ENCODE results near the gene TSHZ2.

DNA sequence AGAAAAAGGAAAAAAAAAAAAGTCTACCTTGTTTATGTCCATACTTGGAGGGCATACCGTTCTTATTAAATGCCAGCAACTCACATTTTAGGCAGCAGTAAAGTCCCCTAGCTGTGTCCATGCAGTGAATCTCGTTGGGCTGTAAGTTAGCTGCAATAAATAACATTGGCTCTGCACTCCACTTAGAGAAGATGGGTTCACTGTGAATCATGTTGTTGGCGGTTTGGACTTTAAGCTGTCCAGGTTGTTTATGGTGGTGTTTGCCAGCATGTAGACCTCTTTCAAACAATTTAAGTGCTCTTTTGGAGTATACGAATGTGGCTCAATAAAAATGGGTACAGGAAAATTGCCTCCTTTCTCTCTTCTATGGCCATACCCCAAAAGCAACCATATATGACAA is 494.1 kb downstream of the TSHZ2 start:
- TF ChIP-seq, protein P1, sequence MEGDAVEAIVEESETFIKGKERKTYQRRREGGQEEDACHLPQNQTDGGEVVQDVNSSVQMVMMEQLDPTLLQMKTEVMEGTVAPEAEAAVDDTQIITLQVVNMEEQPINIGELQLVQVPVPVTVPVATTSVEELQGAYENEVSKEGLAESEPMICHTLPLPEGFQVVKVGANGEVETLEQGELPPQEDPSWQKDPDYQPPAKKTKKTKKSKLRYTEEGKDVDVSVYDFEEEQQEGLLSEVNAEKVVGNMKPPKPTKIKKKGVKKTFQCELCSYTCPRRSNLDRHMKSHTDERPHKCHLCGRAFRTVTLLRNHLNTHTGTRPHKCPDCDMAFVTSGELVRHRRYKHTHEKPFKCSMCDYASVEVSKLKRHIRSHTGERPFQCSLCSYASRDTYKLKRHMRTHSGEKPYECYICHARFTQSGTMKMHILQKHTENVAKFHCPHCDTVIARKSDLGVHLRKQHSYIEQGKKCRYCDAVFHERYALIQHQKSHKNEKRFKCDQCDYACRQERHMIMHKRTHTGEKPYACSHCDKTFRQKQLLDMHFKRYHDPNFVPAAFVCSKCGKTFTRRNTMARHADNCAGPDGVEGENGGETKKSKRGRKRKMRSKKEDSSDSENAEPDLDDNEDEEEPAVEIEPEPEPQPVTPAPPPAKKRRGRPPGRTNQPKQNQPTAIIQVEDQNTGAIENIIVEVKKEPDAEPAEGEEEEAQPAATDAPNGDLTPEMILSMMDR (IDR thresholded peaks at IDR 0.05; ENCODE audit: poor library complexity) = no peak
- no peak for TF ChIP-seq EZH2 (IDR thresholded peaks at IDR 0.05; ENCODE audit: borderline replicate concordance)
